ENCODE measurements around the gene SORCS3.

SORCS3 gene

GRCh38 chr10:104641187-104641936 lies at the start of gene SORCS3:
Gene SORCS3 (plus strand): TSS chr10:104641290.
- Histone ChIP-seq H4K20me1 (no peaks in the 10 kb centered on the region), H3K4me3 (no peak within 1 kb of the TSS), H3K9me3 (peaks cover 43% of the 10 kb centered on the region), H3K4me1 (no peaks in the 10 kb centered on the region), H3K27ac (no peak within 1 kb of the TSS), H3K9ac (no peak within 1 kb of the TSS), H3K4me2 (no peak within 1 kb of the TSS), H3K27me3 (no peaks in the 10 kb centered on the region), H3K36me3 (no peaks in the 10 kb centered on the region)
- no peak for TF ChIP-seq Cebpa-rat (IDR thresholded peaks at IDR 0.05)

GRCh38 chr10:104591441-104591840 lies 49.6 kb upstream of the SORCS3 start:
- Histone ChIP-seq H3K36me3 (no peaks in the 10 kb centered on the region), H4K20me1 (no peaks in the 10 kb centered on the region), H3K4me1 (no peaks in the 10 kb centered on the region), H3K27ac (no peak overlapping the region), H3K9ac (no peak overlapping the region), H3K9me3 (no peaks in the 10 kb centered on the region), H3K4me3 (no peak overlapping the region), H3K4me2 (no peak overlapping the region), H3K27me3 (no peaks in the 10 kb centered on the region)
- no peak for TF ChIP-seq Cebpa-rat (IDR thresholded peaks at IDR 0.05)

GRCh38 chr10:104601166-104601565 lies 39.9 kb upstream of the SORCS3 start:
- no peaks in the 10 kb centered on the region for H3K9me3 ChIP-seq
- H4K20me1 ChIP-seq = no peaks in the 10 kb centered on the region
- no peak overlapping the region for H3K9ac ChIP-seq
- TF ChIP-seq Cebpa-rat (IDR thresholded peaks at IDR 0.05) = no peak
- no peak overlapping the region for H3K4me2 ChIP-seq
- no peaks in the 10 kb centered on the region for H3K27me3 ChIP-seq
- no peak overlapping the region for H3K4me3 ChIP-seq
- no peak overlapping the region for H3K27ac ChIP-seq
- H3K36me3 ChIP-seq = no peaks in the 10 kb centered on the region
- H3K4me1 ChIP-seq = no peaks in the 10 kb centered on the region

GRCh38 chr10:104608091-104608828 lies 32.8 kb upstream of the SORCS3 start:
- peaks cover 7% of the 10 kb centered on the region for H3K4me1 ChIP-seq
- peaks cover 44% of the 10 kb centered on the region for H3K9me3 ChIP-seq
- 0 out of 2 replicates have a peak overlapping the region, but pooled peaks have one; percentile 1 for H3K27ac ChIP-seq
- H3K4me2 ChIP-seq = peak overlapping the region; percentile 30; the same call in 1 of the 2 replicates
- H4K20me1 ChIP-seq = no peaks in the 10 kb centered on the region
- no peaks in the 10 kb centered on the region for H3K27me3 ChIP-seq
- H3K4me3 ChIP-seq = no peak overlapping the region
- 0 out of 2 replicates have a peak, but pooled peaks cover 5% of the 10 kb centered on the region for H3K36me3 ChIP-seq
- no peak for TF ChIP-seq Cebpa-rat (IDR thresholded peaks at IDR 0.05)
- H3K9ac ChIP-seq = no peak overlapping the region

- no peak for TF ChIP-seq Cebpa-rat (IDR thresholded peaks at IDR 0.05)
- Histone ChIP-seq H3K9ac (no peak overlapping the region), H3K4me1 (peaks cover 7% of the 10 kb centered on the region), H3K36me3 (0 out of 2 replicates have a peak, but pooled peaks cover 5% of the 10 kb centered on the region), H3K4me2 (no peak overlapping the region), H4K20me1 (no peaks in the 10 kb centered on the region), H3K4me3 (no peak overlapping the region), H3K27ac (no peak overlapping the region), H3K27me3 (no peaks in the 10 kb centered on the region), H3K9me3 (peaks cover 42% of the 10 kb centered on the region)
These were observed 28.4 kb upstream of the SORCS3 start for GRCh38 chr10:104612571-104613205.

GRCh38 chr10:104613406-104613805 lies 27.7 kb upstream of the SORCS3 start:
- Histone ChIP-seq H3K27me3 (no peaks in the 10 kb centered on the region), H3K27ac (no peak overlapping the region), H3K9ac (no peak overlapping the region), H3K36me3 (0 out of 2 replicates have a peak, but pooled peaks cover 1% of the 10 kb centered on the region), H3K4me1 (peaks cover 1% of the 10 kb centered on the region), H3K4me3 (no peak overlapping the region), H3K9me3 (peaks cover 35% of the 10 kb centered on the region), H4K20me1 (no peaks in the 10 kb centered on the region), H3K4me2 (no peak overlapping the region)
- TF ChIP-seq Cebpa-rat (IDR thresholded peaks at IDR 0.05) = no peak

- no peaks in the 10 kb centered on the region for H3K36me3 ChIP-seq
- no peak overlapping the region for H3K27ac ChIP-seq
- no peak overlapping the region for H3K4me3 ChIP-seq
- no peaks in the 10 kb centered on the region for H3K4me1 ChIP-seq
- no peaks in the 10 kb centered on the region for H3K27me3 ChIP-seq
- TF ChIP-seq Cebpa-rat (IDR thresholded peaks at IDR 0.05) = no peak
- no peak overlapping the region for H3K4me2 ChIP-seq
- peaks cover 26% of the 10 kb centered on the region for H3K9me3 ChIP-seq
- H3K9ac ChIP-seq = no peak overlapping the region
- H4K20me1 ChIP-seq = no peaks in the 10 kb centered on the region
These were observed 26.8 kb upstream of the SORCS3 start for GRCh38 chr10:104614245-104614831.

- H3K27me3 ChIP-seq = no peaks in the 10 kb centered on the region
These were observed 26.0 kb upstream of the SORCS3 start for GRCh38 chr10:104615136-104615535.

GRCh38 chr10:104617831-104618230 lies 23.3 kb upstream of the SORCS3 start:
- no peak for TF ChIP-seq Cebpa-rat (IDR thresholded peaks at IDR 0.05)
- no peak overlapping the region for H3K4me2 ChIP-seq
- H3K36me3 ChIP-seq = no peaks in the 10 kb centered on the region
- no peaks in the 10 kb centered on the region for H3K27me3 ChIP-seq
- H3K27ac ChIP-seq = no peak overlapping the region
- H4K20me1 ChIP-seq = no peaks in the 10 kb centered on the region
- H3K4me1 ChIP-seq = no peaks in the 10 kb centered on the region
- no peaks in the 10 kb centered on the region for H3K9me3 ChIP-seq
- H3K4me3 ChIP-seq = no peak overlapping the region
- no peak overlapping the region for H3K9ac ChIP-seq

More at GRCh38 chr10:104615136-104615535, 26.0 kb upstream of the SORCS3 start:
- no peak overlapping the region for H3K4me2 ChIP-seq
- H4K20me1 ChIP-seq = no peaks in the 10 kb centered on the region
- H3K4me3 ChIP-seq = no peak overlapping the region
- TF ChIP-seq Cebpa-rat (IDR thresholded peaks at IDR 0.05) = no peak
- no peak overlapping the region for H3K27ac ChIP-seq
- H3K9me3 ChIP-seq = peaks cover 18% of the 10 kb centered on the region
- no peaks in the 10 kb centered on the region for H3K4me1 ChIP-seq
- no peaks in the 10 kb centered on the region for H3K36me3 ChIP-seq
- H3K9ac ChIP-seq = no peak overlapping the region
